MCF 10A (cell line): ENCODE measurements around the gene CD37. TPM values are rescaled to one million over a fixed set of nuclear protein-coding genes. Genes with fewer than 3 reads are reported as not detected.
"Not testable (repeated sequence)": the region's sequence is repeated elsewhere in the genome, so short reads cannot be mapped to it uniquely, and the experiment has no call there.

ENCODE experiments used
- Bru-seq: library from RNA; stranded (reverse); fragments of 400-500 nt; gene quantifications from one replicate; lab custom pipeline; 2021; lab: Mats Ljungman, UMichigan
- BruChase-seq, 2 experiments: library from RNA; stranded (reverse); fragments of 400-500 nt; gene quantifications; one replicate each; lab custom pipeline; 2021; lab: Mats Ljungman, UMichigan
- BruUV-seq: library from RNA; stranded (reverse); fragments of 400-500 nt; replicated peaks from 2 replicates; lab custom pipeline; 2021; lab: Mats Ljungman, UMichigan
- CTCF ChIA-PET: fragments of 300-600 bp; sonication (Branson Sonifier 250); formaldehyde crosslinking; extraction: SDS; loops from one replicate; lab custom pipeline; 2021; ENCODE audit warnings: antibody characterized with exemption, inconsistent platforms; lab: Yijun Ruan, JAX
- POLR2A ChIA-PET: fragments of 300-600, 350-650 bp; sonication (Branson Sonifier 250); formaldehyde crosslinking; extraction: SDS; loops from one replicate; lab custom pipeline; 2020; ENCODE audit warnings: antibody characterized with exemption, inconsistent platforms; lab: Yijun Ruan, JAX
- DNase-seq: peaks from one replicate; pipeline ENCODE4 v3.0.0-alpha.2; 2018; ENCODE audit not compliant: unreplicated experiment
- H3K27ac Mint-ChIP-seq: one replicate; pipeline ENCODE4 v1.8.0; 2022; ENCODE audit warnings: mild to moderate bottlenecking, low read depth, mixed read lengths; ENCODE audit not compliant: unreplicated experiment
- H3K27me3 Mint-ChIP-seq: one replicate; pipeline ENCODE4 v1.8.0; 2022; ENCODE audit warnings: mixed read lengths; ENCODE audit not compliant: insufficient read depth, unreplicated experiment
- H3K36me3 Mint-ChIP-seq: one replicate; pipeline ENCODE4 v1.8.0; 2022; ENCODE audit warnings: mild to moderate bottlenecking, moderate library complexity, mixed read lengths; ENCODE audit not compliant: insufficient read depth, unreplicated experiment
- H3K4me1 Mint-ChIP-seq: one replicate; pipeline ENCODE4 v1.8.0; 2022; ENCODE audit warnings: mixed read lengths; ENCODE audit not compliant: insufficient read depth, unreplicated experiment
- H3K4me3 Mint-ChIP-seq: one replicate; pipeline ENCODE4 v1.8.0; 2022; ENCODE audit warnings: mild to moderate bottlenecking, moderate library complexity, mixed read lengths; ENCODE audit not compliant: unreplicated experiment
- H3K9me3 Mint-ChIP-seq: one replicate; pipeline ENCODE4 v1.8.0; 2022; ENCODE audit warnings: mixed read lengths; ENCODE audit not compliant: unreplicated experiment
- CTCF ChIP-seq: fragments of 200-600 bp; IDR thresholded peaks from one replicate; pipeline ENCODE4 v1.8.0; 2022; ENCODE audit warnings: antibody characterized with exemption, mild to moderate bottlenecking; ENCODE audit not compliant: unreplicated experiment
- intact Hi-C: fragments of 100-400 bp; cut with micrococcal nuclease; formaldehyde crosslinking; loops from 2 replicates; pipeline ENCODE4 v1.14.1; 2022
- long read RNA-seq: library from polyadenylated mRNA; stranded (forward); transcript quantifications from one replicate; pipeline ENCODE4 v2.0.0, GENCODE V29; 2022
- total RNA-seq: library from RNA; stranded (reverse); gene quantifications from 2 replicates; pipeline ENCODE4 v1.2.3, GENCODE V29; 2022

Gene CD37
- total RNA-seq (not detected in 2 replicates), Bru-seq, nascent RNA (not detected), BruChase-seq, experiment 1, labeled RNA remaining after a 6-hour chase (not detected), BruChase-seq, experiment 2, labeled RNA remaining after a 2-hour chase (not detected)
- long read RNA-seq, result 0 reads

GRCh38 chr19:49335071-49335783 is at the start of gene CD37:
TSS of gene CD37 (plus strand) at chr19:49335406. CDS start at chr19:49335541, 135 bp downstream.
- ChIA-PET POLR2A (interaction anchor here (0.6 kb wide), 1 partner anchor 152 kb away, joined by 3 read pairs; no protein-coding TSS in a partner anchor), CTCF (interaction anchor here (0.7 kb wide), 1 partner anchor 14 kb away, joined by 5 read pairs; no protein-coding TSS in a partner anchor)
- Mint-ChIP-seq H3K4me1 (peaks cover 6% of the 10 kb centered on the region), H3K27me3 (no peaks in the 10 kb centered on the region), H3K9me3 (no peaks in the 10 kb centered on the region), H3K4me3 (no peak within 1 kb of the TSS), H3K36me3 (no peaks in the 10 kb centered on the region), H3K27ac (no peak within 1 kb of the TSS)
- no TSS peak for BruUV-seq
- DNase-seq, result no peak
- no peak for TF ChIP-seq CTCF
- intact Hi-C loops, result no loop called here

- Mint-ChIP-seq H3K27ac (no peak overlapping the region), H3K36me3 (no peaks in the 10 kb centered on the region), H3K27me3 (no peaks in the 10 kb centered on the region), H3K4me3 (no peak overlapping the region), H3K9me3 (no peaks in the 10 kb centered on the region), H3K4me1 (no peaks in the 10 kb centered on the region)
- no peak for TF ChIP-seq CTCF
- no TSS peak for BruUV-seq
- DNase-seq, result no peak
- ChIA-PET POLR2A (interaction anchor here (1.3 kb wide), 1 partner anchor 19 kb away, joined by 6 read pairs; no protein-coding TSS in a partner anchor), CTCF (interaction anchor here (0.8 kb wide), 1 partner anchor 255 kb away, joined by 3 read pairs; no protein-coding TSS in a partner anchor)
- intact Hi-C loops, result no loop called here
Measured at GRCh38 chr19:49287141-49287770, 48.0 kb upstream of the CD37 start.

- CTCF ChIA-PET, result interaction anchor here (1.3 kb wide), 1 partner anchor 10 kb away, joined by 4 read pairs; no protein-coding TSS in a partner anchor
- H3K4me3 Mint-ChIP-seq, H3K36me3 Mint-ChIP-seq, H3K9me3 Mint-ChIP-seq, H3K4me1 Mint-ChIP-seq, BruUV-seq, intact Hi-C loops, H3K27me3 Mint-ChIP-seq, H3K27ac Mint-ChIP-seq, DNase-seq, POLR2A ChIA-PET: not testable (repeated sequence)
Measured at GRCh38 chr19:49288205-49288604, 47.0 kb upstream of the CD37 start.

GRCh38 chr19:49289286-49289685 is 45.9 kb upstream of the CD37 start:
- H3K36me3 Mint-ChIP-seq, DNase-seq, H3K27me3 Mint-ChIP-seq, H3K9me3 Mint-ChIP-seq, intact Hi-C loops, H3K27ac Mint-ChIP-seq, H3K4me3 Mint-ChIP-seq, H3K4me1 Mint-ChIP-seq, BruUV-seq: not testable (repeated sequence)
- ChIA-PET POLR2A (interaction anchor here (0.7 kb wide), 1 partner anchor 347 kb away, joined by 3 read pairs; no protein-coding TSS in a partner anchor), CTCF (interaction anchor here (1.2 to 1.3 kb wide), 2 partner anchors 9 to 12 kb away, joined by 3 to 4 read pairs; no protein-coding TSS in a partner anchor)
